ENCODE measurements around the gene ZC3HAV1.
"Not testable (repeated sequence)": the region's sequence is repeated elsewhere in the genome, so short reads cannot be mapped to it uniquely, and the experiment has no call there.

ZC3HAV1 gene

GRCh38 chr7:139047970-139048369 is 61.5 kb downstream of the ZC3HAV1 start:
- no peak for DNase-seq

GRCh38 chr7:139046143-139046542 is 63.4 kb downstream of the ZC3HAV1 start:
- DNase-seq: no peak

- no peak for DNase-seq
Measured at GRCh38 chr7:139044813-139045794, 64.4 kb downstream of the ZC3HAV1 start.

GRCh38 chr7:139043823-139044812 is 65.4 kb downstream of the ZC3HAV1 start:
- DNase-seq: no peak

GRCh38 chr7:139041378-139042085 is 68.0 kb downstream of the ZC3HAV1 start:
- DNase-seq: no peak

GRCh38 chr7:139038691-139039090 is 70.8 kb downstream of the ZC3HAV1 start:
- no peak for DNase-seq

GRCh38 chr7:139036901-139037300 is 72.6 kb downstream of the ZC3HAV1 start:
- DNase-seq: no peak

GRCh38 chr7:139035586-139036353 is 73.8 kb downstream of the ZC3HAV1 start, which contains the start of gene ZC3HAV1L:
Gene ZC3HAV1L (minus strand): TSS chr7:139036042. CDS start chr7:139036017, 25 bp downstream.
- DNase-seq: peak; percentile 39 to 67

GRCh38 chr7:139034855-139035585 is 74.5 kb downstream of the ZC3HAV1 start:
- peak in 1 of 2 experiments; percentile 38 for DNase-seq

- no peak for DNase-seq
Measured at GRCh38 chr7:139034336-139034735, 75.2 kb downstream of the ZC3HAV1 start.

- no peak for DNase-seq
Measured at GRCh38 chr7:139033346-139034114, 76.0 kb downstream of the ZC3HAV1 start.

GRCh38 chr7:139032473-139032872 is 77.0 kb downstream of the ZC3HAV1 start:
- no peak for DNase-seq

- DNase-seq: no peak
Measured at GRCh38 chr7:139029353-139029752, 80.2 kb downstream of the ZC3HAV1 start.

- no peak for DNase-seq
Measured at GRCh38 chr7:139026551-139026950, 83.0 kb downstream of the ZC3HAV1 start.

GRCh38 chr7:139025861-139026260 is 83.7 kb downstream of the ZC3HAV1 start:
- not testable (repeated sequence) for DNase-seq

- DNase-seq: no peak
Measured at GRCh38 chr7:139023076-139023475, 86.4 kb downstream of the ZC3HAV1 start.

- DNase-seq: no peak
Measured at GRCh38 chr7:139022286-139022685, 87.2 kb downstream of the ZC3HAV1 start.

- no peak for DNase-seq
Measured at GRCh38 chr7:139018910-139019309, 90.6 kb downstream of the ZC3HAV1 start.

GRCh38 chr7:139016931-139017511 is 92.5 kb downstream of the ZC3HAV1 start:
- DNase-seq: peak; percentile 69 to 71

- DNase-seq: no peak
Measured at GRCh38 chr7:139011373-139011772, 98.1 kb downstream of the ZC3HAV1 start.
